K562 (cell line): Measurements from ENCODE around the gene PSMA5. TPM values are rescaled to one million over a fixed set of nuclear protein-coding genes. Genes with fewer than 3 reads are reported as not detected.
A peak's percentile ranks its signal among the peaks of the same experiment; 100 is the strongest.

Experiments
- CBFA2T2 ChIP-seq: fragments of 450-650 bp; conservative IDR thresholded peaks from 2 replicates; pipeline ENCODE4 v1.6.1; 2017; ENCODE audit warnings: mild to moderate bottlenecking
- CHD2 ChIP-seq: IDR thresholded peaks from 2 replicates; pipeline ENCODE4 v1.6.1; 2011; ENCODE audit warnings: low read depth, low read length
- CREBBP ChIP-seq: IDR thresholded peaks from one replicate; pipeline ENCODE4 v1.6.1; 2012; ENCODE audit warnings: low read depth, mild to moderate bottlenecking, control low read depth, inconsistent platforms, low read length
- NFYB ChIP-seq: IDR thresholded peaks from 2 replicates; pipeline ENCODE4 v1.6.1; 2011; ENCODE audit warnings: mild to moderate bottlenecking, moderate library complexity; ENCODE audit not compliant: insufficient read length; ENCODE audit errors: extremely low read depth
- POLR2A ChIP-seq: fragments of 450-650 bp; conservative IDR thresholded peaks from 2 replicates; pipeline ENCODE4 v1.6.1; 2016
- PTBP1 ChIP-seq: fragments of 200-400 bp; formaldehyde crosslinking; IDR thresholded peaks from 2 replicates; pipeline ENCODE4 v1.6.1; 2017; ENCODE audit warnings: low read depth, low read length
- RBFOX2 ChIP-seq: fragments of 200-400 bp; formaldehyde crosslinking; IDR thresholded peaks from 2 replicates; pipeline ENCODE4 v1.6.1; 2017; ENCODE audit warnings: low read depth, mild to moderate bottlenecking, low read length, moderate library complexity
- ZC3H4 ChIP-seq: sonication (generic); formaldehyde crosslinking; IDR thresholded peaks from 2 replicates; pipeline ENCODE4 v1.9.0; 2021; ENCODE audit warnings: missing genetic modification reagents, borderline replicate concordance
- polyA plus RNA-seq, 8 experiments: library from polyadenylated mRNA; depleted of rRNA in 4 of 8; stranded (reverse) in 5 of 8; unstranded in 3 of 8; fragments of >200 nt; fragmentation: Nextera tagmentation in 2 of 8; fragmentation: Illumina TruSeq in 1 of 8; extraction: Ambion mirVana in 2 of 8; extraction: Trizol in 1 of 8; gene quantifications; 2 replicates each; pipeline versions ENCODE4 v1.2.1 to v1.2.3, GENCODE V29; 2011 to 2014; ENCODE audit warnings: inconsistent platforms in 1 of 8, missing spikeins in 1 of 8
- total RNA-seq, 7 experiments: library from RNA; depleted of rRNA in 6 of 7; stranded (reverse); fragments of >200 nt in 6 of 7; fragmentation: Illumina TruSeq in 2 of 7; extraction: Trizol in 2 of 7; gene quantifications; 2 replicates each; pipeline versions ENCODE4 v1.2.1 to v1.2.3, GENCODE V29; 2011 to 2021; ENCODE audit warnings: low replicate concordance in 1 of 7
- TF ChIP-seq, protein P1 (sequence below): sonication (generic); formaldehyde crosslinking; IDR thresholded peaks from 2 replicates; pipeline ENCODE4 v1.8.0; 2022; ENCODE audit warnings: mild to moderate bottlenecking, missing genetic modification reagents
- TF ChIP-seq, protein P2 (sequence below): fragments of 450-650 bp; formaldehyde crosslinking; IDR thresholded peaks from 2 replicates; pipeline ENCODE4 v1.4.0; 2020; ENCODE audit warnings: mild to moderate bottlenecking, moderate library complexity
- TF ChIP-seq, protein P3 (sequence below): fragments of 450-650 bp; IDR thresholded peaks from 2 replicates; pipeline ENCODE4 v1.6.1; 2018; ENCODE audit not compliant: partially characterized antibody
- TF ChIP-seq, protein P4 (sequence below): sonication (generic); formaldehyde crosslinking; IDR thresholded peaks from 2 replicates; pipeline ENCODE4 v1.5.0; 2020; ENCODE audit warnings: missing genetic modification reagents
- TF ChIP-seq, protein P5 (sequence below), 2 experiments: fragments of 450-650 bp; IDR thresholded peaks; 2 replicates each; pipeline ENCODE4 v1.6.1; 2018; ENCODE audit warnings: mild to moderate bottlenecking in 2 of 2, low read depth in 1 of 2; ENCODE audit not compliant: partially characterized antibody in 2 of 2
- TF ChIP-seq, protein P6 (sequence below): fragments of 450-650 bp; IDR thresholded peaks from 2 replicates; pipeline ENCODE4 v1.6.1; 2014; ENCODE audit warnings: low read depth, mild to moderate bottlenecking, moderate library complexity, borderline replicate concordance

Gene PSMA5
- total and polyA plus RNA-seq, 9 of the 15 experiments (the other 6 are each of a cell fraction or from before 2014, with no cell fraction given) = 82.6 to 542 (median 287) TPM

DNA sequence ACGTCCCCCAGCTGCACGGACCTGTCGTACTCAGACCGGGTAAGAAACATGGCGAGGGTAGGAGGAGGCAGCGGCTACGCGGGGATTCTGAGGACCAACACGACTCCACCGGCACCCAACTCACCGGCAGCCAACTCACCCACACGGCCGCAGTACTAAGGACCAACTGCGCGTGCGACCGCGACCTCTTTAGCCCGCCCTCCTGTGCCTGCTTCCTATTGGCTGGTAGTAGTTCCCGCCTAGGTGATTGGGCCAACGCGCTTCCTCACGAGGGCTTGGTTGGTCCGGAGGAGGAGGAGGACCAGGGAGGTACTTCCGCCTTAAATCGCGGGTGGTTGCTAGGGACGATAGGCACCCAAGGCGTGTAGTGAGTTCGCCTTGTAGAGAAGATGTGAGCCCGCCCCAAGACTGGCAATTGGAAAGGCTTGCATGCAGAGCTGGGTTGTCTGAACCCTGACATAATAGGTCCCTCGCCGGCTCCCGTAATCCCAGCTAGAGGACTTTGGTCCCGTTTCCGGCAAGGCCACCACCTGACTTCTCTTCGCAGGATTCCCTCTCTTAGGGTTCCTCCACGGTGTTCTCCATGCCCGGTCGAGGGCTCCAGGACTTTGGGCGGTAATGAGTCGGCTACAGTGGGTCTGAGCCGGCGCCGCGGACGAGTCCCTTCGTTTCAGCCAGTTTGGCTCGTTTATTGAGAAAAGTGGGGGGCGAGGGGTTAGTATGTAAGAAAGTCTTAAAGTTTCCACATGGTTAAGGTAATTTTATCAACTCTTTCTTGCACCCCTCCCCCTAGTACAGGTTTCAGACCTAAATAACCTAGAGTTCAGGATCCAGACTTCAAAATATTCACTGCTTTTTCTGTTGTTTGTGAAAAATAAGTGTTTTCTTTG, at the start of gene PSMA5 (continued):
- TF ChIP-seq RBFOX2 (peak; percentile 100), CBFA2T2 (no peak), PTBP1 (no peak), ZC3H4 (no peak), CREBBP (no peak), NFYB (peak; percentile 99), CHD2 (peak; percentile 80), POLR2A (peak; percentile 99)
- TF ChIP-seq, protein P1, sequence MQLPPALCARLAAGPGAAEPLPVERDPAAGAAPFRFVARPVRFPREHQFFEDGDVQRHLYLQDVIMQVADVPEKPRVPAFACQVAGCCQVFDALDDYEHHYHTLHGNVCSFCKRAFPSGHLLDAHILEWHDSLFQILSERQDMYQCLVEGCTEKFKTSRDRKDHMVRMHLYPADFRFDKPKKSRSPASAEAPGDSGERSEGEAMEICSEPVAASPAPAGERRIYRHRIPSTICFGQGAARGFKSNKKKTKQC (CRISPR knock-in tag) = peak; percentile 13; the same call in 1 of the 2 replicates
- TF ChIP-seq, protein P2, sequence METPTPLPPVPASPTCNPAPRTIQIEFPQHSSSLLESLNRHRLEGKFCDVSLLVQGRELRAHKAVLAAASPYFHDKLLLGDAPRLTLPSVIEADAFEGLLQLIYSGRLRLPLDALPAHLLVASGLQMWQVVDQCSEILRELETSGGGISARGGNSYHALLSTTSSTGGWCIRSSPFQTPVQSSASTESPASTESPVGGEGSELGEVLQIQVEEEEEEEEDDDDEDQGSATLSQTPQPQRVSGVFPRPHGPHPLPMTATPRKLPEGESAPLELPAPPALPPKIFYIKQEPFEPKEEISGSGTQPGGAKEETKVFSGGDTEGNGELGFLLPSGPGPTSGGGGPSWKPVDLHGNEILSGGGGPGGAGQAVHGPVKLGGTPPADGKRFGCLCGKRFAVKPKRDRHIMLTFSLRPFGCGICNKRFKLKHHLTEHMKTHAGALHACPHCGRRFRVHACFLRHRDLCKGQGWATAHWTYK (CRISPR knock-in tag) = no peak; the same call in 1 of the 2 replicates
- TF ChIP-seq, protein P3, sequence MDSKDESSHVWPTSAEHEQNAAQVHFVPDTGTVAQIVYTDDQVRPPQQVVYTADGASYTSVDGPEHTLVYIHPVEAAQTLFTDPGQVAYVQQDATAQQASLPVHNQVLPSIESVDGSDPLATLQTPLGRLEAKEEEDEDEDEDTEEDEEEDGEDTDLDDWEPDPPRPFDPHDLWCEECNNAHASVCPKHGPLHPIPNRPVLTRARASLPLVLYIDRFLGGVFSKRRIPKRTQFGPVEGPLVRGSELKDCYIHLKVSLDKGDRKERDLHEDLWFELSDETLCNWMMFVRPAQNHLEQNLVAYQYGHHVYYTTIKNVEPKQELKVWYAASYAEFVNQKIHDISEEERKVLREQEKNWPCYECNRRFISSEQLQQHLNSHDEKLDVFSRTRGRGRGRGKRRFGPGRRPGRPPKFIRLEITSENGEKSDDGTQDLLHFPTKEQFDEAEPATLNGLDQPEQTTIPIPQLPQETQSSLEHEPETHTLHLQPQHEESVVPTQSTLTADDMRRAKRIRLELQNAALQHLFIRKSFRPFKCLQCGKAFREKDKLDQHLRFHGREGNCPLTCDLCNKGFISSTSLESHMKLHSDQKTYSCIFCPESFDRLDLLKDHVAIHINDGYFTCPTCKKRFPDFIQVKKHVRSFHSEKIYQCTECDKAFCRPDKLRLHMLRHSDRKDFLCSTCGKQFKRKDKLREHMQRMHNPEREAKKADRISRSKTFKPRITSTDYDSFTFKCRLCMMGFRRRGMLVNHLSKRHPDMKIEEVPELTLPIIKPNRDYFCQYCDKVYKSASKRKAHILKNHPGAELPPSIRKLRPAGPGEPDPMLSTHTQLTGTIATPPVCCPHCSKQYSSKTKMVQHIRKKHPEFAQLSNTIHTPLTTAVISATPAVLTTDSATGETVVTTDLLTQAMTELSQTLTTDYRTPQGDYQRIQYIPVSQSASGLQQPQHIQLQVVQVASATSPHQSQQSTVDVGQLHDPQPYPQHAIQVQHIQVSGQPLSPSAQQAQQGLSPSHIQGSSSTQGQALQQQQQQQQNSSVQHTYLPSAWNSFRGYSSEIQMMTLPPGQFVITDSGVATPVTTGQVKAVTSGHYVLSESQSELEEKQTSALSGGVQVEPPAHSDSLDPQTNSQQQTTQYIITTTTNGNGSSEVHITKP = peak; percentile 78
- TF ChIP-seq, protein P4, sequence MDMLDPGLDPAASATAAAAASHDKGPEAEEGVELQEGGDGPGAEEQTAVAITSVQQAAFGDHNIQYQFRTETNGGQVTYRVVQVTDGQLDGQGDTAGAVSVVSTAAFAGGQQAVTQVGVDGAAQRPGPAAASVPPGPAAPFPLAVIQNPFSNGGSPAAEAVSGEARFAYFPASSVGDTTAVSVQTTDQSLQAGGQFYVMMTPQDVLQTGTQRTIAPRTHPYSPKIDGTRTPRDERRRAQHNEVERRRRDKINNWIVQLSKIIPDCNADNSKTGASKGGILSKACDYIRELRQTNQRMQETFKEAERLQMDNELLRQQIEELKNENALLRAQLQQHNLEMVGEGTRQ (CRISPR knock-in tag) = no peak; the same call in 1 of the 2 replicates
- TF ChIP-seq, protein P5, sequence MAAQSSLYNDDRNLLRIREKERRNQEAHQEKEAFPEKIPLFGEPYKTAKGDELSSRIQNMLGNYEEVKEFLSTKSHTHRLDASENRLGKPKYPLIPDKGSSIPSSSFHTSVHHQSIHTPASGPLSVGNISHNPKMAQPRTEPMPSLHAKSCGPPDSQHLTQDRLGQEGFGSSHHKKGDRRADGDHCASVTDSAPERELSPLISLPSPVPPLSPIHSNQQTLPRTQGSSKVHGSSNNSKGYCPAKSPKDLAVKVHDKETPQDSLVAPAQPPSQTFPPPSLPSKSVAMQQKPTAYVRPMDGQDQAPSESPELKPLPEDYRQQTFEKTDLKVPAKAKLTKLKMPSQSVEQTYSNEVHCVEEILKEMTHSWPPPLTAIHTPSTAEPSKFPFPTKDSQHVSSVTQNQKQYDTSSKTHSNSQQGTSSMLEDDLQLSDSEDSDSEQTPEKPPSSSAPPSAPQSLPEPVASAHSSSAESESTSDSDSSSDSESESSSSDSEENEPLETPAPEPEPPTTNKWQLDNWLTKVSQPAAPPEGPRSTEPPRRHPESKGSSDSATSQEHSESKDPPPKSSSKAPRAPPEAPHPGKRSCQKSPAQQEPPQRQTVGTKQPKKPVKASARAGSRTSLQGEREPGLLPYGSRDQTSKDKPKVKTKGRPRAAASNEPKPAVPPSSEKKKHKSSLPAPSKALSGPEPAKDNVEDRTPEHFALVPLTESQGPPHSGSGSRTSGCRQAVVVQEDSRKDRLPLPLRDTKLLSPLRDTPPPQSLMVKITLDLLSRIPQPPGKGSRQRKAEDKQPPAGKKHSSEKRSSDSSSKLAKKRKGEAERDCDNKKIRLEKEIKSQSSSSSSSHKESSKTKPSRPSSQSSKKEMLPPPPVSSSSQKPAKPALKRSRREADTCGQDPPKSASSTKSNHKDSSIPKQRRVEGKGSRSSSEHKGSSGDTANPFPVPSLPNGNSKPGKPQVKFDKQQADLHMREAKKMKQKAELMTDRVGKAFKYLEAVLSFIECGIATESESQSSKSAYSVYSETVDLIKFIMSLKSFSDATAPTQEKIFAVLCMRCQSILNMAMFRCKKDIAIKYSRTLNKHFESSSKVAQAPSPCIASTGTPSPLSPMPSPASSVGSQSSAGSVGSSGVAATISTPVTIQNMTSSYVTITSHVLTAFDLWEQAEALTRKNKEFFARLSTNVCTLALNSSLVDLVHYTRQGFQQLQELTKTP (IDR thresholded peaks at IDR 0.05; ENCODE audit: low read depth in 1 of 2, partially characterized antibody in 2 of 2) = peak in 1 of 2 experiments; percentile 13
- TF ChIP-seq, protein P6, sequence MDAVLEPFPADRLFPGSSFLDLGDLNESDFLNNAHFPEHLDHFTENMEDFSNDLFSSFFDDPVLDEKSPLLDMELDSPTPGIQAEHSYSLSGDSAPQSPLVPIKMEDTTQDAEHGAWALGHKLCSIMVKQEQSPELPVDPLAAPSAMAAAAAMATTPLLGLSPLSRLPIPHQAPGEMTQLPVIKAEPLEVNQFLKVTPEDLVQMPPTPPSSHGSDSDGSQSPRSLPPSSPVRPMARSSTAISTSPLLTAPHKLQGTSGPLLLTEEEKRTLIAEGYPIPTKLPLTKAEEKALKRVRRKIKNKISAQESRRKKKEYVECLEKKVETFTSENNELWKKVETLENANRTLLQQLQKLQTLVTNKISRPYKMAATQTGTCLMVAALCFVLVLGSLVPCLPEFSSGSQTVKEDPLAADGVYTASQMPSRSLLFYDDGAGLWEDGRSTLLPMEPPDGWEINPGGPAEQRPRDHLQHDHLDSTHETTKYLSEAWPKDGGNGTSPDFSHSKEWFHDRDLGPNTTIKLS = peak; percentile 86; the same call in 1 of the 2 replicates
